T-helper 1 cell (primary cell): ENCODE measurements around the gene KLRD1.
A peak's percentile ranks its signal among the peaks of the same experiment; 100 is the strongest.
"Not testable (repeated sequence)": the region's sequence is repeated elsewhere in the genome, so short reads cannot be mapped to it uniquely, and the experiment has no call there.

Experiments
- DNase-seq, 5 donors: peaks; one replicate each; pipeline ENCODE4 v3.0.0-alpha.2; 2012 to 2020

Gene KLRD1

DNA sequence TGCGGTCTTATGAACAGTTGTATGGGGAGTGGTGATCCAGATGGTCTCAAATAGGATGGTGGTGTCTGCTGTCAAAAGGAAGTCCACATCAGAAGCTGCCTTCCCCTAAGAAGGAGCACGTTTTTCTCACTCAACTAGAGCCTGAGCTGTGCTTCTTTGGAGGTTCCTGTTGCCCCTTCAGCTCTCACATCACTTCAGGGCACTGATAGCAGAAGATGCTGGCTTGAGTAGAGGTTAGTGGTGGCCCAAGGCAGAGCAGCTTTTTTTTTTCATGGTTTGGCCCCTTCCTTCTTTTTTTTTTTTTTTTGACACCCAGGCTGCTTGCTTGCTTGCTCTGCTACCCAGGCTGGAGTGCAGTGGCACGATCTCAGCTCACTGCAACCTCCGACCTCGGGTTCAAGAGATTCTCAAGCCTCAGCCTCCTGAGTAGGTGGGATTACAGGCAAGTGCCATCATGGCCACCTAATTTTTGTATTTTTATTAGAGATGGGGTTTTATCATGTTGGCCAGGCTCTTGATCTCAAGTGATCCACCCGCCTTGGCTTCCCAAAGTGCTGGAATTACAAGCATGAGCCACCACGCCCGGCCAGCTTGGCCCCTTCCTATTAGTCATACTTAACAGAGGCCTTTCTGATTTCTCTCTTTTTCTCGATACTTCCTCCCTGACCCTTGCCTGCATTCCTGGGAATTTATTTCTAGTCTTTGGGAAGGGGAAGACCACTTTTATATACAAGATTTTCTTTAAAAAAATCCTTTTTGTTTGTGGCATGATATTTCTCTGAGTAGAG lies 31.6 kb downstream of the KLRD1 start:
- DNase-seq = no peak

DNA sequence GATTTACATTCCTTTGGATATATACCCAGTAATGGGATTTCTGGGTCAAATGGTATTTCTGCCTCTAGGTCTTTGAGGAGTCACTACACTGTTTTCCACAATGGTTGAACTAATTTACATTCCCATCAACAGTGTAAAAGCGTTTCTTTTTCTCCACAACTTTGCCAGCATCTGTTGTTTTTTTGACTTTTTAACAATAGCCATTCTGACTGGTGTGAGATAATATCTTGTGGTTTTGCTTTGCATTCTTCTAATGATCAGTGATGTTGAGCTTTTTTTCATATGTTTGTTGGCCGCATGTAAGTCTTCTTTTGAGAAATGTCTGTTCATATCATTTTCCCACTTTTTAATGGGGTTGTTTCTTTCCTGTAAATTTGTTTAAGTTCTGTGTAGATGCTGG lies 33.3 kb downstream of the KLRD1 start:
- not testable (repeated sequence) for DNase-seq

DNA sequence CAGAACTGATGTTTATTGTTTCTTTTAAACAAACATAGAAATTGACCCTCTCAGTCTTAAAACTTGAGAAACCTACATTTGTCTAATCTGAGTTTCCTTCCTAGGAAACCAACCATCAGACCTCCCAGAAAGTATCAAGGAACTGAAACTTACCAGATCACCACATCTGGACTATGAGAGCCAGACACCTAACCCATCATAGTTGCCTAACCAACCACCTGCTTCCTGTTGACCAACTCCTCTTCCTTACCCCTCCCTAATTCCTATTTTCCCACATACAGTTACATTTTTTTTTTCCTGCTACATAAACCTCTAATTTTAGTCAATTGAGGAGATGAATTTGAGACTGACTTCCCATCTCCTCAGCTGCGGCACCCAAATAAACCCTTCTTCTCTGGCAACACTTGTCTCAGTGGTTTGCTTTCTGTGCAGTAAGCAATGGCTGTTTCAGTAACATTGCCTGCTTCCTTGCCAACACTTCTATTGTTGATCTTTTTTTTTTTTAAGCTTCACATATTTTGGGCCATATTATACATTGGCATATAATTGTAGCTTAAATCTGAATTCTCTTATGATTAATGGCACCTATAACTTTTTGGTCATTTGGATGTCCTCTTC lies 34.3 kb downstream of the KLRD1 start:
- no peak for DNase-seq

DNA sequence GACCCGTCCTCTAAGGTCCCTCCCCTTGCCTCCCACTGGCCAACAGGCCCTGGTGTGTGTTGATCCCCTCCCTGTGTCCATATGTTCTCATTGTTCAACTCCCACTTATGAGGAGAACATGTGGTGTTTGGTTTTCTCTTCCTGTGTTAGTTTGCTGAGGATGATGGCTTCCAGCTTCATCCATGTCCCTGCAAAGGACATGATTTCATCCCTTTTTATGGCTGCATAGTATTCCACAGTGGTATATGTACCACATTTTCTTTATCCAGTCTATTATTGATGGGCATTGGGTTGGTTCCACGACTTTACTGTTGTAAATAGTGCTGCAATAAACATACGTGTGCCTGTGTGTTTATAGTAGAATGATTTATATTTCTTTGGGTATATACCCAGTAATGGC lies 43.8 kb downstream of the KLRD1 start:
- DNase-seq = not testable (repeated sequence)

DNA sequence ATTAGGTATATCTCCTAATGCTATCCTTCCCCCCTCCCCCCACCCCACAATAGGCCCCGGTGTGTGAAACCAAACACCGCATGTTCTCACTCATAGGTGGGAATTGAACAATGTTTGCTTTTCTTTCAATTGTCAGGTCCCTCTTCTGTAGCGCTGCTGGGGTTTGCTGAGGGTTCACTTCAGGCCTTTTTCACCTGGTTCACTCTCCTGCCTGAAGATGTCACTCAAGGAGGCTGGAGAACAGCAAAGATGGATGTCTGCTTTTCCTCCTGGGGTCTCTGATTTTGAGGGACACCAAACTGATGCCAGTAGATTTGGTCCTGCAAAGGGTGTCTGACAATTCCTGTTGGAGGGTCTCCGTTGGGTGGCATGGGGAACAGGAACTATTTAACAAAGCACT lies 46.4 kb downstream of the KLRD1 start:
- no peak for DNase-seq

DNA sequence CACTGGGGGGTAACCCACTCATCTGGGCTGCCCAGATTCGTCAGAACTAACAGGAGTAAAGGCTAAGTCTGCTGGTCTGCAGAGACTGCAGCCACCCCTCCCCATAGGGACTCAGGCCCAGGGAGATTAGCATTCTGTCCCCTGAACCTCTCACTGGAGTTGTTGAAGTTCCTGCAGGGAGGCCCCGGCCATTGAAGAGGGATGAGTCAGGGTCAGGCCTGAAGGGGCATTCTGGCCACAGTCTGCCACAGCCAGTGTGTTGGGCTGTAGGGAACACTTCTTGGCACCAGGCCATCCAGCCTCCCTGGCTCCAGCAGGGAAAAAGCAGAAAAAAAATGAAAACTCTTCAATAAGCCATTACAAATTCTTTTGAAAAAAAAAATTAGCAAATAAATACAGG lies 46.8 kb downstream of the KLRD1 start:
- no peak for DNase-seq

DNA sequence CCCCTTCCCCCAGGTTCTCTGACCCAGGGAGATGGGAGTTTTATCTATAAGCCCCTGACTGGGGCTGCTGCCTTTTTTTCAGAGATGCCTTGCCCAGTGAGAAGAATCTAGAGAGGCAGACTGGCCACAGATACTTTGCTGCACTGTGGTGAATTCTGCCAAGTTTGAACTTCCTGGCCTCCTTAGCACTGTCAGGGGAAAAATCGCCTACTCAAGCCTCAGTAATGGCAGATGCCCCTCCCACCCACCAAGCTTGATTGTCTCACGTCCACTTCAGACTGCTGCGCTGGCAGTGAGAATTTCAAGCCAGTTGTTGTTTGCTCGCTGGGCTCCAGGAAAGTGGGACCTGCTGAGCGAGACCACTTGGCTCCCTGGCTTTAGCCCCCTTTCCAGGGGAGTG lies 50.5 kb downstream of the KLRD1 start:
- no peak for DNase-seq

DNA sequence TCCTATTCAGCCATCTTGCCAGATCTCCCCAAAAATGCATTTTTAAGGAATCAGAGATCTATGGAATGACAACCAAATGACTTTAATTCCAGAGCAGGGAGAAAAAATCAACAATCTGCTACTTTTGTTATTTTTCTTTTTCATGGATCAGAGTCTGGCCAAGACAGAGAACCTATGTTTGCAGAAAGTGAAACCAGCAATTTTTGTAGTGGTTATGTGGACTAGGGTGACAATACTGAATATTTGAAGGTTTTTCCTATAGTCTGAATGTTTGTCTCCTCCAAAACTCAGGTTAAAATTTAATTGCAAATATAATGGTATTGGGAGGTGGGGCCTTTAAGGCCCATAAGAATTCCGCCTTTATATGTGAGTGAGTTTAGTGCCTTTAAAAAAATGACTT lies 51.3 kb downstream of the KLRD1 start:
- DNase-seq = no peak

DNA sequence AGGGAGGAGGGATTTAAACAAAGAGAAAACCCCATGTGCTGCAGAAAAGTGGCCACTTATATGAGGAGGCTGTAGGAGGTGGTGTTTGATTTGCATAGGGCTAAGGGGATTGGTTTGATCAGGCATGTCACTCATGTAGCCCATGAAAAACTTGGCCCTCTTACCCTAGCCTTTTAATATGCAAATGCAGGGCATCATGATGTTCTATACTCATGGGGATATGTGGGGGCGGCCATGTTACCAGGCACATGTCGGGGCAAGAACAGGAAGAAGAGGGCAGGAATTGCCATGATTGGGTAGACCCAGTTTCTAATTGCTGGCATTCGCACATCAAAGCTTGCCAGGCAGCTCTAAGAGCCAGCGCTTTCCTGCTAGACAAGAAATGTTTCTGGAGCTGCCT lies 53.4 kb downstream of the KLRD1 start:
- no peak for DNase-seq

DNA sequence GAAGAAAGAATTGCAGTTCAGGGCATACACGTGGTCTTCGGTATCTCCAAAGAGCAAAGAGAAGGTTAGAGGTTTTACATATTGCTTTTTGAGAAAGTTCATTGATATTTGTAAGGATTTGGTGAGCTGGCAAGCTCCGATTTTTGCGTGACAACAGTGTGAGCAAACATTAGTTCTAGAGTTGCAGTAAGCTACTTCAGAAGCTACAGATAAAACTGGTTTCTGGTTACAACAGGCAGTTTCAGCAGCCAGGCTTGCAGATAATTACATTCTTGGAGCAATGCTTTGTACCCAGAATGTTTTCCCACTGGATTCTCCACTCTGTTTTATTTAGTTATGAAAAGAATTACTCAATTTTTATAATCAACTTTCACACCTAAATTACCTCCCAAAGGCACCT lies 54.0 kb downstream of the KLRD1 start:
- no peak for DNase-seq

DNA sequence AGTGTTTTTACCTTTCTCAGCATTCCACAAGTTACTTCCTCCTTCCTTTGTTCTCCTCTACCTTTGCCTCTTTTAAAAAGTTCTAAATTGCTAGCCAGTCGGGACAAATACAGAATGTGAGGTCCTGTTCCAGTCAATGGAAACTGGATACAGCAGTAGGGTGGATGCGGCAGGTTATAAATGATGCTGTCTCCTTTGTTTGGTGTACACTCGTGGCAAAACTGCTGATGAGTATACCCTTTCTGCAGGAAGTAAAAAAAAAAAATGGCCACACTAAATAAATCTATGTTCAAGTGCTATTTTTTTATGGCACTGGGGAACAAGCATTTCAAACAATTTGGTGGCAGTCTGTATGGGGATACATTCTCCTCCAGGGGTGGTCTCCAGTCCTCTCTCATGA lies 54.7 kb downstream of the KLRD1 start:
- DNase-seq = no peak

DNA sequence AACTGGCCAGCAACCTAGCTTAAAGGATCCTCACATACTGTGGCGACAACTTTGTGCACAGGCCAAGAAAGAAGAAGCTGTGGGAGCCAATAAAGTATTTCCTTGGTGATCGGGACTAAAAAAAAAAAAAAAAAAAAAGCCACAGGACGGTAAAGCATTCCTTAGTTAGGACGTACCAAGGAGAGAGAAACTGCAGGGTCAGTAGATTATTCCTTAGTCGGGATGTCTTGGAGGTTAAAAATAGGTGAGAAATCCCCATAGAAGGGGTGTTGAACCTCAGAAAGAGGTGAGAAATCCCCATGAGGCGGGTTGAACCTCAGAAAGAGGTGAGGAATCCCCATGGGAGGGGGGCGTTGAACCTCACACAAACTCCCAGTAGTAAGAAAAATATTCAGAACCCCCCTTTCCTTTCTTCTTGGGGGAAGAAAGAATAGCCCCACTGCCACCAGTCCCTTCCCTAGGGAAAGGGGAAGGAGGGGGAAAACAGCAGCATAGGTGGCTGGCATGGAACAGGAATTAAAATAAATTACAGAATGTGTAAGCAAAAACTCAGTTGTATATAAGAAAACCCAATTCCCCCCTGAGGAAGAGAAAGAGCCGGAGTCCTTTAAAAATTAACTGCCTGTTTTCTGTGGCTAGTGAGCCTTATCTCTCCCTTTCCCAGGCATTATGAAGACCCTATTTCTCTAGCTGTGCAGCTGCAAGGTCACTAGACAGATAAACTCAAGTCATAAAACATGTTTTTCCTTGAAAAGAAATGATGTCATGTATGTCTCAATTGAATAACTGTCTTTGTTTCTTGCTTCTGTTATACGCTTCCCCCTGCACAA lies 55.4 kb downstream of the KLRD1 start:
- DNase-seq = no peak

DNA sequence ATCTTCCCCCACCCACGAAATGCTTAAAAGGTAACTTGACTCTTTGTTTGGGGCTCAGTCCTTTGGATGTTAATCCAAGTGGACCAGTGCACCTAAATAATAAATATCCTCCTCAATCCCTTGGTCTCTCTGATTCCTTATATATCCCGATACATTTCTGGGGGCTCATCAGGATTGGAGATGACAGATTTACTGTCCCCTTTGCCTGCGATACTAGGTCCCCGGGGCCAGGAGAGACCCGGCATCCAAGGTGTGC lies 55.9 kb downstream of the KLRD1 start:
- no peak for DNase-seq

DNA sequence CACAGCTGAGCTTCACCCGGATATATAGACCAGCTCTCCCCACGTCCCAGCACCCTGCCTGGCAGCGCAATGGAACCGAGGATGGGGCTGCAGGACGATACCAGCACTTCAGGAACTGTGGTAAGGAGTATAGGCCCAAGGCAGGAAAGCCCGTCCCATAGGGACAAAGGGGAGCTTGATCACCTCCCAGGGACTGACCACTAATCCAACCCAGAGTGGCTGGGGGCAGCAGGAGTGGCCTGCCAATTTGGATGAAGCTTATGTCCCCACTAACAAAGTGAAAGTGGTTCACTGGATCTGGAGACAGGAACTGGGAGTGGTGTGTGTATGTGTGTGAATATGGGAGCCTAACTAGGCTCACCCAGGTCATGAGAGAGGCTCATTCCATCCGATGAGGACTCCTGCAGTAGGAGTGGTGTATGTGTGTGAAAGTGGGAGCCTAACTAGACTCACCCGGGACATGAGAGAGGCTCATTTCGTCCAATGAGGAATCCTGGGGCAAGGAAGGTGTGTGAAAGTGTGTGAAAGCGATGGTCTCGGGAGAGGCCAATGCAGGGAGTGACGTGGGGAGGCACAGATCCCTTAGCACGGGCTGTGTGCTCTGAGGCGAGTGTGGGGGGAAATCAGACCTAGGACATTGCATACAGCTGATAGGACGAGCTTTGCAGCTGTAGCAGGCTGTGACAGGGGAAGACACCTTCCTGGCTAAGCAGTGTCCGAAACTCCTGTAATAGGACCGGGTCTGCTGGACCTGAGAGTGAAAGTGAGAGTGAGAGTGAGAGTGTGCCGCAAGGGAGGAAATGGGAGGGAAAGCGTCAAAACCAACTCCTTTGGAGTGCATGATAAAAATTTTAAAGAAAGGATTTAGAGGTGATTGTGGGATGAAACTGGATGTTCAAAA lies 56.5 kb downstream of the KLRD1 start:
- peak in 2 of 5 donors; percentile 15 to 20 for DNase-seq

DNA sequence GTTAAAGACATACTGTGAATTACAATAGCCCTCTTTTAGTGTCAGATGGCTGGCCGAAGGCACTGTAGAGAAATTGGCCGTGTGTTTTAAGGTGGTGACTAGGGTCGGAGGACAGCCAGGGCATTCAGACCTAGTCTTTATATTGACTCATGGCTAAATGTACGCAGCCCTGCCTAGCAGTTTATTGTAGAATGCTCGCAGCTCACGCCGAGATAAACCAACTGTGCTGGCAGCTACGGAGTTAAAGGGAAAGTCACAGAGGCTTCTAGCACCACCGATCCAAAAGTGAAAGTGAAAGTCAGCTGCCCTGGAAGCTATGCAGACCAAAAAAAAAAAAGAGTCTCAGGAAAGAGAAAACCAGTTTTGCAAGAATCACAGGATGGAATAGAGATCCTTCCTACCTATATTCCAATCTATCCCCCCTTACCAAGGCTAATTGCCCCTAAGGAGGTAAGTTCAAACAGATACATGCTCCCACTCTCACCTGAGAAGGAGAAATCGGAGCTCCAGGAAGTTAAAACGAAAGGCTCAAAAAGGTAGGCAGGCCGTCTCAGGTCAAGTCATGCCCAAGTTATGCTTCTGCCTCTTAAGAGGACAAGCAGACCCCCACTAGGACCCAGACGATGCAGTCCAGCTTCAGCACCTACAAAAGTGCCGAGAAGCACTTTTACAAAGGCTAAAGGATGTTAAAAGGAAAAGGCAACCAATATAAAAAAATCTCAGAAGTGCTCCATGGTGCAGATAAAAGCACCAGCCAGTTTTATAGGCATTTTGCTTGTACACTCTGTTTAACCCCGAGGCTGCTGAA lies 57.3 kb downstream of the KLRD1 start:
- DNase-seq = peak in 4 of 5 donors; percentile 33 to 70 (median 42)

DNA sequence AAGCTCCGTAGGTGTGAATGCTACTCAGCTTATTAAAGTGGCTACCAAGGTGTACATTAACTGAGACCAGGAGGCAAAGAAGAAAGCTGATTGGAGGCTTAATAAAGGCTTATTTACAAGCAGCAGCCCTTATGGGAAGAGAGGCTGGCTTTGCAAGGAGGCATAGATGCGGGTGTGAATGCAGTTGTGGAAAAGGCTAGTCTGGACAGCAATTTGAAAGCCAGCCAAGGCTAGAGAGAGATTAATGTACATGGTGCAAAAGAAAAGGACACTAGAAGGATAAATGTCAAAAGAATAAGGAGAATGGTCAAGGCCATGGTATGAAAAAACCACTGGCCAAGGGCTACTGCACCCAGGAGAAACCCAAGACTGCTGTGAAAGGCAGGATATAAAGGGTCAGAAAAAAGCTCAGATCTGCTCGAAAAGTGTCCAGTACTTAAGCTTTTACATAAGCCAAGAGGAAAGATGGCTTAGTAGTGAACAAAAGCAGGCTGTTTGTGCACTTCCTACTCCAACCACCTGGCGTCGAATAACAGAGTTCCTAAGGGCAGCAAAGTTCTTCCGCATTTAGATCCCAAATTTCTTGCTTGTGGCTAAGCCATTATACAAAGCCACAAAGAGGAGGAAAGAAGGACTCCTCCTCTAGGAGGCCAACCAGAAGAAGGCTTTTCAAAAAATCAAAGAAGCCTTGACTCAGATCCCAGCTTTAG lies 58.2 kb downstream of the KLRD1 start:
- no peak for DNase-seq

DNA sequence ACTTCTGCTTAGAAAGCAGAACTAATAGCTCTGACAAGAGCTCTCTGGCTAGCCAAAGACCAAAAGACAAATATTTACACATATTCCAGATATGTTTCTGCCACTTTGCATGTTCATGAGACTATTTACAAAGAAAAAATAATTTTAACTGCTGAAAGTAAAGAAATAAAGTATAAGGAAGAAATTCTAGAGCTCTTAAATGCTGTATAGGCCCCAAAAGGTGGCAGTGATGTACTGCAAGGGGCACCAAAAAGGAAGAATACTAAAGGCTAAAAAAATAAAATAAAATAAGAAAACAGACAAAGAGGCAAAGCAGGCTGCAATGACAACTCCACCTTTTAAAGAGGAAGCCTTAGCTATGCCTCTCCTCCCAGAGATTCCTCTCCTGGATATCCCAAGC lies 59.2 kb downstream of the KLRD1 start:
- no peak for DNase-seq

DNA sequence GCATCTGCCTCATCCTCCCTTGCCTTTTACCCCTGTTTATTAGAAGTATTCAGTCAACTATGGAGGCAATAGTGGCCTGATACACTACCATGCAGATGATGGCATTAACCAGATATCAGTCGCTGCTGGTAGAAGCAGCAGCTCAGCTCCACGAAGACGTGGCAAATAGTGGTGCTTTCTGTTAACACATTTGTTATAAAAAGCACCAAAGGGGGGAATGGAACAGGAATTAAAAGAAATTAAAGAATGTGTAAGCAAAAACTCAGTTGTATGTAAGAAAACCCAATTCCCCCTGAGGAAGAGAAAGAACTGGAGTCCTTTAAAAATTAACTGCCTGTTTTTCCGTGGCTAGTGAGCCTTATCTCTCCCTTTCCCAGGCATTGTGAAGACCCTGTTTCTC lies 60.0 kb downstream of the KLRD1 start:
- not testable (repeated sequence) for DNase-seq

DNA sequence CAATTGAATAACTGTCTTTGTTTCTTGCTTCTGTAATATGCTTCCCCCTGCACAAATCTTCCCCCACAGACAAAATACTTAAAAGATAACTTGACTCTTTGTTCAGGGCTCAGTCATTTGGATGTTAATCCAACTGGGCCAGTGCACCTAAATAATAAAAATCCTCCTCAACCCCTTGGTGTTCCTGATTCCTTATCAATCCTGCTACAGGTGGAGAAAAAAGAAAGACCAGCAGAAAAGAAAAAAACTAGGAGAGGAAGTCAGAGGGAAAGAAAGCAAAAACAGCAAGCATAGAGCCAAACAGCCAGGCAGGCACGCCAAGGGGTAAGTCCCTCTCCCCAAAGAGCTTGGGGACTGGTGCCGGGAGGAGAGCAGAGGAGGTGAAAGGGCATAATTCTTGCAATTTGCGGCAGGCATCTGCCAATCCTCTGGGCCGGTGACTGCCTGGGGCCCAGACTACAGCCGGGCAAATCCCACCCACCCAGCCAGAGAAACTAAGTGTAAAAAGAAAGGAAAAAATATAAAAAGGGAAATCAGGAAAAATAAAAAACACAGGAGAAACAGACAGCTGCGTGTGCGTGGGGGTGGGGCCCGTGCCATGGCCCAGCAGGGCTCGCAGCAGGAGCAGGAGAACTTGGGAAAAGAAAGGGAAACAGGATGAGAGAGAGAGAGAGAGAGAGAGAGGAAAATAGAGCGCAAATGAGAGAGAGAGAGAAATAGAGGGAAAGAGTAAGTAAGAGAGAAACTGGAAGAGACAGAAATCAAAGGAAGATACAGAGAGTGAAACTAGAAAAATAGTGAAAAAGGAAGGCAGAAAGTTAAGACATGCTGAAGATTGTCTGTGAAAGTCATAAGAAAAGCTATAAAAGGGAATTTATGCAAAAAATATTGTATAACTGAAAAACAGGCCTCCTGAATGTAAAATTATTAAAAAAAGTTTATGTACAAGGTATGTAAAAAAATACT lies 60.8 kb downstream of the KLRD1 start:
- DNase-seq = no peak
